BE2C (cell line): ENCODE data around the gene COPG1.

Source experiments
- DNase-seq: peaks from one replicate; pipeline ENCODE4 v3.0.0-alpha.2; 2020
- H3K27me3 ChIP-seq: fragments of 250-450 bp; sonication (Bioruptor Pico); 2 replicates; pipeline ENCODE4 v1.5.1; 2020; ENCODE audit warnings: mild to moderate bottlenecking
- H3K36me3 ChIP-seq: fragments of 250-450 bp; sonication (Bioruptor Pico); 2 replicates; pipeline ENCODE4 v1.5.1; 2020; ENCODE audit warnings: mild to moderate bottlenecking
- H3K4me1 ChIP-seq: fragments of 250-450 bp; sonication (Bioruptor Pico); 2 replicates; pipeline ENCODE4 v1.5.1; 2020
- H3K4me3 ChIP-seq: 2 replicates; pipeline ENCODE4 v1.5.1; 2011; ENCODE audit warnings: low read depth, low read length
- H3K9me3 ChIP-seq: fragments of 250-450 bp; sonication (Bioruptor Pico); 2 replicates; pipeline ENCODE4 v1.5.1; 2020
- TF ChIP-seq, protein P1 (sequence below): IDR thresholded peaks from 2 replicates; pipeline ENCODE4 v1.5.1; 2012; ENCODE audit warnings: mild to moderate bottlenecking, low read depth, low read length

COPG1 gene

DNA sequence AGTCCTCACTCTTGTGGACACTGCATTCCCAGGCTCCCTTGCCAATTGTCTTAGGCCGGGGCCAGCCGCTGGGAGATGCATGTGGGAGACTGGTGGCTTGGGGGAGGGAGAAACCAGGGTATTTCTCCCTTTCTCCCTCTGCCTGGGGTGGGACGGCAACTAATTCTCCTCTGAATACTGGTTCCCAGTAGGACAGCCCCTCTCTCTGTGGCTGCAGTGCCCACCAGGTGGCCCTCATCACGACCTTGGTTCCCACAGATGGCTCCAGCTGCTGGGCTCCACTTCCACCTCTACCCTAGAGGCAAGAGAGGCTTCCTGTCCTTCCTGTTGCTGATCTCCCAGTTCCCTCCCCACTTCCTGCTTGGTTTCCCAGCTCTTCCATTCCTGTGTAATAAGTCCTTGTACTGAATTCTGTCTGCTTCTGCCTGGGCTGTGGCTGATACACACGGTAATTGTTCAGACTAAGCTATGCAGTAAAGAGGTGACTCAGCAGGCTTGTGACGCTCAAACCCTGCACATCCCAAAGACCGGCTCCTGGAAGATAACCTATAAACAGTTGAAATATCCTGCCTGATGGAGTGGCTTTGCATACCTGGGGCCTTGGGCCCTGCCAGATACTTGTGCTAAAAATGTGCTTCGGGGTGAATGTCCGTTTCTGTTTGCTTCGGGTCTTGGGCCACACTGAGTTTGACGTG is 20.4 kb upstream of the COPG1 start:
- peak; percentile 31 for DNase-seq
- no peak overlapping the region for H3K4me3 ChIP-seq
- H3K27me3 ChIP-seq = no peaks in the 10 kb centered on the region
- TF ChIP-seq, protein P1, sequence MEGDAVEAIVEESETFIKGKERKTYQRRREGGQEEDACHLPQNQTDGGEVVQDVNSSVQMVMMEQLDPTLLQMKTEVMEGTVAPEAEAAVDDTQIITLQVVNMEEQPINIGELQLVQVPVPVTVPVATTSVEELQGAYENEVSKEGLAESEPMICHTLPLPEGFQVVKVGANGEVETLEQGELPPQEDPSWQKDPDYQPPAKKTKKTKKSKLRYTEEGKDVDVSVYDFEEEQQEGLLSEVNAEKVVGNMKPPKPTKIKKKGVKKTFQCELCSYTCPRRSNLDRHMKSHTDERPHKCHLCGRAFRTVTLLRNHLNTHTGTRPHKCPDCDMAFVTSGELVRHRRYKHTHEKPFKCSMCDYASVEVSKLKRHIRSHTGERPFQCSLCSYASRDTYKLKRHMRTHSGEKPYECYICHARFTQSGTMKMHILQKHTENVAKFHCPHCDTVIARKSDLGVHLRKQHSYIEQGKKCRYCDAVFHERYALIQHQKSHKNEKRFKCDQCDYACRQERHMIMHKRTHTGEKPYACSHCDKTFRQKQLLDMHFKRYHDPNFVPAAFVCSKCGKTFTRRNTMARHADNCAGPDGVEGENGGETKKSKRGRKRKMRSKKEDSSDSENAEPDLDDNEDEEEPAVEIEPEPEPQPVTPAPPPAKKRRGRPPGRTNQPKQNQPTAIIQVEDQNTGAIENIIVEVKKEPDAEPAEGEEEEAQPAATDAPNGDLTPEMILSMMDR = peak; percentile 16; the same call in 1 of the 2 replicates
- H3K4me1 ChIP-seq = peaks cover 2% of the 10 kb centered on the region; the same call in 1 of the 2 replicates
- H3K36me3 ChIP-seq = no peaks in the 10 kb centered on the region
- no peaks in the 10 kb centered on the region for H3K9me3 ChIP-seq

DNA sequence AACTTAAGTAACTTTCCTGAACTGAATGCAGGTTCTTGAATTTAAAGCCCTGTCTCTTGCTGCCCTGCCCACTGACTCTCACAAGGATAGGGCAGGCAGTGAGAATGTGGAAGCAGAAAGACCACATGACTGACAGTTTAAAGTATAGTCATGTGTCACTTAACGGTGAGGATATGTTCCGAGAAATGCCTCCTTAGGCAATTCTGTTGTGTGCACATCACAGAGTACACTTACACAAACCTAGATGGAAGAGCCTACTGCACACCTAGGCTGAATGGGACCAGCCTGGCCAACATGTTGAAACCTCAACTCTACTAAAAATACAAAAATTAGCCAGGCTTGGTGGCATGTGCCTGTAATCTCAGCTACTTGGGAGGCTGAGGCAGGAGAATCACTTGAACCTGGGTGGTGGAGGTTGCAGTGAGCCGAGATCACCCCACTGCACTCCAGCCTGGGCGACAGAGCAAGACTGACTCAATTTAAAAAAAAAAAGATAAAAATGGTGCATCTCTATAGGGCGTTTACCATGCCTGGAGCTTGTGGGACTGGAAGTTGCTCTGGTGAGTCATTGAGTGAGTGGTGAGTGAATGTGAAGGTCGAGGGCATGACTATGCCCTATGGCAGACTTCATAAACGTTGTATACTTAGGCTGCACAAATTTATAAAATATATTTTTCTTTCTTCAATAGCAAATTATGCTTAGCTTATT is 18.9 kb upstream of the COPG1 start:
- peak; percentile 24 for DNase-seq
- Histone ChIP-seq H3K27me3 (no peaks in the 10 kb centered on the region), H3K4me3 (no peak overlapping the region), H3K36me3 (no peaks in the 10 kb centered on the region), H3K9me3 (no peaks in the 10 kb centered on the region), H3K4me1 (peaks cover 2% of the 10 kb centered on the region; the same call in 1 of the 2 replicates)
- TF ChIP-seq, protein P1 = no peak

DNA sequence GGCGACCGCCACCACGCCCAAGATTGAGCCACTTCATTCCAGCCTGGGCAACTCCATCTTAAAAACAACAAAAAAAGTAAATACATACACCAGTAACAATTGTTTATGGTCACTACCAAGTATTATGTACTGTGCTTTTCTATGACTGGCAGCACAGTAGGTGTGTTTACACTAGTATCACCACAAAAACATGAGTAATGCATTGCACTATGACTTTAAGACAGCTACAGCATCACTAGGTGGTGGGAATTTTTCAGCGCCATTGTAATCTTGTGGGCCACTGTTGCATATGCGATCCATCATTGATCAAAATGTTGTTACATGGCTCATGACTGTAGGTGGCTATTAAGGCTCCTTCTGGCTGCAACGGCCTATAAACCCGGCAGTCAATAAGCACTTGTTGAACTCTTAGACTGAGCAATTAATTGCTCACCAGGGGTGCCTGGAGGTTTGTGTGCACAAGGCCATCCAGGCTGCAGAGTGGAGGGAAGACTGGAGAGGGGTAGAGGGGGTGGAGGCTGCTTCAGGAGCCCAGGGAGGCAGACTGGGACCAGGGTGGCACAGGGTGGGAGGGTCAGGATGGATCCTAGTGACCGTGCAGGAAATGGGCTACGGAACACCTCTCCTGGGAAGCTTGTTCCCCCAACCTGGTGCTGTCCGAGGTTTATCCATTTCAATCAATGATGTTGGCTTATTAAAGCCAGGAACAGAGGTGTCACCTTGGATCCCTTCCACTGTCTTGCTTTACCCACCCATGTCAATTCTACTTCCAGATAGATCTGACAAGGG is 17.9 kb upstream of the COPG1 start:
- DNase-seq = no peak
- Histone ChIP-seq H3K9me3 (no peaks in the 10 kb centered on the region), H3K27me3 (no peaks in the 10 kb centered on the region), H3K36me3 (no peaks in the 10 kb centered on the region), H3K4me3 (no peak overlapping the region), H3K4me1 (peaks cover 2% of the 10 kb centered on the region; the same call in 1 of the 2 replicates)
- TF ChIP-seq, protein P1 = no peak

DNA sequence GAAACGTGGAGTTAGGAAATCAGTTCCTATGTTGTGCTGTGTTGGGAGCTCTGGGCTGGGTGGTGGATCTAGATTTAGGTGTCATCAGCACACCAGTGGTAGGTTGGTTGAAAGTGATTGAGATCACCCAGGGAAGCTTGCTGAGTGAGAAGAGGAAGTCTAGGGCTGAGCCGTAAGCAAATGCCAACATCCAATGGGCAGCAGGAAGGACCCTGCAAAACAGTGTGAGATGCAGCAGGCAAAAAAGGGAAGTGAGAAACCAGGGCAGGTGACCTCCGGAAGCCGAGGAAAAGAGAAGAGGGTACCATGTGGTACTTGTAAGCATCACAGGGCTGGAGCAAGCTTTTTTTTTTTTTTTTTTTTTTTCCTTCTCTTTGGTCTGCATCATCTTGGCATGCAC is 15.9 kb upstream of the COPG1 start:
- no peak for DNase-seq
- Histone ChIP-seq H3K9me3 (no peaks in the 10 kb centered on the region), H3K36me3 (no peaks in the 10 kb centered on the region), H3K4me3 (no peak overlapping the region), H3K27me3 (no peaks in the 10 kb centered on the region), H3K4me1 (no peaks in the 10 kb centered on the region)
- TF ChIP-seq, protein P1 = no peak

DNA sequence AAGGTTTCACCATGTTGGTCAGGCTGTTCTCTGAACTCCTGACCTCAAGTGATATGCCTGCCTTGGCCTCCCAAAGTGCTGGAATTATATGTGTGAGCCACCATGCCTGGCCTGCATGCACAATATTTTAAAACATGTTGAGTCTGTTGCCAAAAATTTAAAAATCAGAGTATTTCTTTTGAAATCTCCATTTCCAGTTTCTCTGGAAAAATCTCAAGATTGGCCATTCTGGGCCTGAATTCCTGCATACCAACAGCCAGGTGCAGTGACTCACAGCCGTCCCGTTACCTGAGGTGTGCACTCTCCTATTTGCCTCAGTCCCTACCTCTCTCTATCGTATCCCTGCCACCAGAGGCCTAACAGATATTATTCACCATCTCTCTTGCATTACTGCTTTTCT is 15.0 kb upstream of the COPG1 start:
- H3K27me3 ChIP-seq = no peaks in the 10 kb centered on the region
- no peak overlapping the region for H3K4me3 ChIP-seq
- no peaks in the 10 kb centered on the region for H3K9me3 ChIP-seq
- no peak for DNase-seq
- TF ChIP-seq, protein P1 = no peak
- no peaks in the 10 kb centered on the region for H3K36me3 ChIP-seq
- no peaks in the 10 kb centered on the region for H3K4me1 ChIP-seq
